Measurements from ENCODE around the gene UNC93B1.

DNA sequence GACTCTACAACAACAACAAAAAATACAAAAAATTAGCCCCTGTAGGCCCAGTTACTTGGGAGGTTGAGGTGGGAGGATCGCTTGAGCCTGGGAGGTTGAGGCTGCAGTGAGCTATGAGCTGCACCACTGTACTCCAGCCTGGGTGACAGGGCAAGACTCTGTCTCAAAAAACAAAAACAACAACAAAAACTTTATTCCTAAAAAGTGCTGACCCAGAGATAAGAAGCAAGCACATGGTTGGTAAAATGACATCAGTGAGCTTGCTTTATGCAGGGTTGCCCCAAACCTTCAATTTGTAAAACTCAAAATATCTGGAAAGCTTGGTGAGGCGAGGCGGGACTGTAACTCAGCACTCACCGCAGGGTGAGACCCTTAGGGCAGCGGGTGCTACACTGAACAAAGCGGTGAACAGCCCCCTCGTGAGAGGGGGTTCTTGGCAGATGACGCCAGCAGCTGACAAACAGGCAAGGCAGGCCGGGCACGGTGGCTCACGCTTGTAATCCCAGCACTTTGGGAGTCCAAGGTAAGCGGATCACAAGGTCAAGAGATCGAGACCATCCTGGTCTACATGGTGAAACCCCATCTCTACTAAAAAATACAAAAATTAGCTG lies 31.5 kb upstream of the UNC93B1 start:
- no peak for TF ChIP-seq TCF12 (IDR thresholded peaks at IDR 0.05; ENCODE audit: low read depth)
- no peak for TF ChIP-seq RAD21 (IDR thresholded peaks at IDR 0.05; ENCODE audit: low read depth)
- TF ChIP-seq REST (IDR thresholded peaks at IDR 0.05; ENCODE audit: low read depth) = no peak
- no peak for TF ChIP-seq EGR1 (IDR thresholded peaks at IDR 0.05)
- TF ChIP-seq, protein P1, sequence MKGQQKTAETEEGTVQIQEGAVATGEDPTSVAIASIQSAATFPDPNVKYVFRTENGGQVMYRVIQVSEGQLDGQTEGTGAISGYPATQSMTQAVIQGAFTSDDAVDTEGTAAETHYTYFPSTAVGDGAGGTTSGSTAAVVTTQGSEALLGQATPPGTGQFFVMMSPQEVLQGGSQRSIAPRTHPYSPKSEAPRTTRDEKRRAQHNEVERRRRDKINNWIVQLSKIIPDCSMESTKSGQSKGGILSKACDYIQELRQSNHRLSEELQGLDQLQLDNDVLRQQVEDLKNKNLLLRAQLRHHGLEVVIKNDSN (IDR thresholded peaks at IDR 0.05) = no peak
- no peak for TF ChIP-seq MAX (IDR thresholded peaks at IDR 0.05)

Data from Ishikawa (cell line).